HepG2 (cell line): ENCODE measurements around the gene MUL1. TPM values are rescaled to one million over a fixed set of nuclear protein-coding genes. Genes with fewer than 3 reads are reported as not detected.
A peak's percentile ranks its signal among the peaks of the same experiment; 100 is the strongest.

ENCODE experiments used
- ATAC-seq: fragments of 200-7000 bp; cut with Tn5 transposase; 3 replicates; pipeline ENCODE4 v1.9.1; 2020; ENCODE audit warnings: mild to moderate bottlenecking, moderate library complexity
- BruUV-seq: library from RNA; stranded (reverse); fragments of 400-500 nt; replicated peaks from 2 replicates; lab custom pipeline; 2021; lab: Mats Ljungman, UMichigan
- CTCF ChIA-PET: fragments of 300-600 bp; formaldehyde crosslinking; extraction: SDS; loops from one replicate; lab custom pipeline; 2021; ENCODE audit warnings: low total read pairs, inconsistent platforms, low intra/inter-chr PET ratio; lab: Yijun Ruan, JAX
- POLR2A ChIA-PET: fragments of 350-600 bp; sonication (Branson Sonifier 250); formaldehyde crosslinking; loops from one replicate; lab custom pipeline; 2020; ENCODE audit warnings: antibody characterized with exemption, inconsistent platforms; lab: Yijun Ruan, JAX
- DNase-seq: peaks from one replicate; pipeline ENCODE4 v3.0.0-alpha.2; 2015; ENCODE audit warnings: low spot score
- FAIRE-seq: peaks from 3 replicates; lab custom pipeline; 2011; peaks lifted over from hg19 to GRCh38; lab: Jason Lieb, UNC
- H2AFZ ChIP-seq: one replicate; pipeline ENCODE4 v1.6.1; 2011; ENCODE audit warnings: low read length, inconsistent platforms
- H3K27ac ChIP-seq: fragments of 300-600 bp; 3 replicates; pipeline ENCODE4 v1.8.0; 2011; ENCODE audit warnings: mixed run types, mild to moderate bottlenecking, mixed read lengths, low read length, inconsistent platforms; ENCODE audit not compliant: insufficient read depth; ENCODE audit errors: extremely low read length
- H3K27me3 ChIP-seq, 2 experiments: fragments of 200-600 bp in 1 of 2; 2 replicates in 1 of 2; 3 replicates in 1 of 2; pipeline versions ENCODE4 v1.6.0 to v1.8.0; 2011; ENCODE audit warnings: low read length in 2 of 2, mild to moderate bottlenecking in 2 of 2, moderate library complexity in 2 of 2, inconsistent platforms in 1 of 2; ENCODE audit not compliant: insufficient read depth in 2 of 2, control insufficient read depth in 1 of 2
- H3K36me3 ChIP-seq, 2 experiments: fragments of 200-600 bp in 1 of 2; replicated peaks in 1 of 2; 2 replicates in 1 of 2; 3 replicates in 1 of 2; pipeline versions ENCODE4 v1.5.1 to v1.8.0; 2011; ENCODE audit warnings: low read length in 2 of 2, inconsistent platforms in 1 of 2; ENCODE audit not compliant: insufficient read depth in 2 of 2, control insufficient read depth in 1 of 2
- H3K4me1 ChIP-seq: 2 replicates; pipeline ENCODE4 v1.5.1; 2012; ENCODE audit warnings: low read length, inconsistent platforms; ENCODE audit not compliant: insufficient read depth
- H3K4me2 ChIP-seq: 2 replicates; pipeline ENCODE4 v1.6.0; 2011; ENCODE audit warnings: low read depth, low read length, inconsistent platforms
- H3K4me3 ChIP-seq, 3 experiments: fragments of 200-600 bp in 1 of 3; sonication (generic), shearing (Covaris generic) in 1 of 3; replicated peaks in 1 of 3; 2 replicates each; pipeline ENCODE4 v1.5.1; 2011 to 2016; ENCODE audit warnings: low read length in 3 of 3, inconsistent platforms in 2 of 3, low read depth in 2 of 3, mild to moderate bottlenecking in 2 of 3, control low read depth in 1 of 3, mixed read lengths in 1 of 3; ENCODE audit not compliant: insufficient read depth in 1 of 3
- H3K79me2 ChIP-seq: one replicate; pipeline ENCODE4 v1.6.1; 2011; ENCODE audit warnings: low read length, inconsistent platforms; ENCODE audit not compliant: insufficient read depth
- H3K9ac ChIP-seq: 2 replicates; pipeline ENCODE4 v1.6.0; 2011; ENCODE audit warnings: mild to moderate bottlenecking, low read depth, low read length, inconsistent platforms; ENCODE audit not compliant: insufficient read depth
- H3K9me3 ChIP-seq: 2 replicates; pipeline ENCODE4 v1.5.1; 2012; ENCODE audit warnings: mild to moderate bottlenecking, low read length
- H4K20me1 ChIP-seq: 2 replicates; pipeline ENCODE4 v1.6.0; 2011; ENCODE audit warnings: inconsistent platforms, mild to moderate bottlenecking, low read length, moderate library complexity; ENCODE audit not compliant: insufficient read depth
- CAMTA2 ChIP-seq: sonication (generic); formaldehyde crosslinking; IDR thresholded peaks from 2 replicates; pipeline ENCODE4 v1.4.0; 2020; ENCODE audit warnings: mild to moderate bottlenecking, missing genetic modification reagents, borderline replicate concordance
- FOSL2 ChIP-seq: sonication (generic); formaldehyde crosslinking; IDR thresholded peaks from 2 replicates; pipeline ENCODE4 v1.4.0; 2020; ENCODE audit warnings: missing genetic modification reagents
- FOXA1 ChIP-seq, 2 experiments: fragments of 450-650 bp in 1 of 2; sonication (generic) in 1 of 2; formaldehyde crosslinking in 1 of 2; IDR thresholded peaks; 2 replicates each; pipeline versions ENCODE4 v1.4.0 to v1.6.1; 2016 to 2020; ENCODE audit warnings: missing genetic modification reagents in 1 of 2
- ISL2 ChIP-seq: sonication (generic); formaldehyde crosslinking; IDR thresholded peaks from 2 replicates; pipeline ENCODE4 v1.5.0; 2020; ENCODE audit warnings: missing genetic modification reagents
- NR3C1 ChIP-seq: sonication (generic); formaldehyde crosslinking; IDR thresholded peaks from 2 replicates; pipeline ENCODE4 v1.4.0; 2020; ENCODE audit warnings: missing genetic modification reagents
- SIX1 ChIP-seq: sonication (generic); formaldehyde crosslinking; IDR thresholded peaks from 2 replicates; pipeline ENCODE4 v1.4.0; 2020; ENCODE audit warnings: missing genetic modification reagents, borderline replicate concordance
- ZNF10 ChIP-seq: sonication (generic); formaldehyde crosslinking; IDR thresholded peaks from 2 replicates; pipeline ENCODE4 v1.4.0; 2020; ENCODE audit warnings: mild to moderate bottlenecking, low read depth, missing genetic modification reagents, borderline replicate concordance
- WGBS: methylation state at CpG from one replicate; pipeline ENCODE4 v1.1.6; 2017; ENCODE audit warnings: low lambda C conversion rate; 5-methylcytosine and 5-hydroxymethylcytosine counted together
- in situ Hi-C: cut with HindIII; loops from 2 replicates; pipeline ENCODE4 v1.10.0; 2017; ENCODE audit warnings: low pct_unique_long_range_greater_than_20kb; ENCODE audit not compliant: extremely low pct_ligation_motif_present
- intact Hi-C: fragments of 100-400 bp; cut with micrococcal nuclease; formaldehyde crosslinking; loops from one replicate; pipeline ENCODE4 v1.10.0; 2022; ENCODE audit not compliant: unreplicated experiment
- polyA plus RNA-seq, 8 experiments: library from polyadenylated mRNA; depleted of rRNA in 3 of 8; stranded (reverse) in 7 of 8; unstranded in 1 of 8; fragments of >200 nt; fragmentation: Illumina TruSeq in 4 of 8; extraction: Trizol in 4 of 8; gene quantifications; 2 replicates each; pipeline versions ENCODE4 v1.2.1 to v1.2.3, GENCODE V29; 2011 to 2016; ENCODE audit warnings: low read depth in 4 of 8, missing spikeins in 1 of 8, mixed read lengths in 1 of 8; ENCODE audit not compliant: insufficient read depth in 1 of 8
- total RNA-seq, 5 experiments: library from RNA; depleted of rRNA; stranded (reverse); fragments of >200 nt; fragmentation: Illumina TruSeq; extraction: Trizol; gene quantifications; 2 replicates each; pipeline ENCODE4 v1.2.3, GENCODE V29; 2016; ENCODE audit warnings: low read depth in 1 of 5

The MUL1 gene
- total and polyA plus RNA-seq, 2 of the 13 experiments (the other 11 are each of a cell fraction or from before 2014, with no cell fraction given), result 21.5 to 26.5 TPM

- 0% methylated on average over 3 of the region's 3 CpGs for WGBS
- ATAC-seq (no peak), DNase-seq (peak; percentile 25), FAIRE-seq (no peak)
- ChIA-PET CTCF (interaction anchor here (0.6 kb wide), 1 partner anchor 12 kb away, joined by 3 read pairs; no protein-coding TSS in a partner anchor), POLR2A (interaction anchor here (1.2 to 1.4 kb wide), 3 partner anchors 12 to 95 kb away, joined by 4 read pairs; partner anchors contain the start of gene FAM43B)
- Histone ChIP-seq H3K4me1 (peaks cover 17% of the 10 kb centered on the region), H3K27me3 (peaks cover 3 to 54% of the 10 kb centered on the region in 2 experiments; a peak in 4 of 5 replicates), H3K27ac (no peak overlapping the region), H3K9ac (no peak overlapping the region), H3K4me3 (no peak overlapping the region), H3K9me3 (no peaks in the 10 kb centered on the region), H3K79me2 (no peaks in the 10 kb centered on the region), H2AFZ (no peak overlapping the region), H3K4me2 (no peak overlapping the region), H3K36me3 (no peaks in the 10 kb centered on the region), H4K20me1 (no peaks in the 10 kb centered on the region)
- no TSS peak for BruUV-seq
- TF ChIP-seq SIX1 (CRISPR knock-in tag), result peak; percentile 81; the same call in 1 of the 2 replicates
- peak; percentile 57; the same call in 1 of the 2 replicates for TF ChIP-seq FOXA1 (IDR thresholded peaks at IDR 0.05)
- TF ChIP-seq FOXA1 (CRISPR knock-in tag; IDR thresholded peaks at IDR 0.05), result peak; percentile 36; the same call in 1 of the 2 replicates
- peak; percentile 44 for TF ChIP-seq FOSL2 (CRISPR knock-in tag)
- TF ChIP-seq ZNF10, result no peak
- TF ChIP-seq CAMTA2 (CRISPR knock-in tag), result no peak
- in situ Hi-C loops, result no loop called here
- intact Hi-C loops, result no loop called here
Observed at GRCh38 chr1:20538760-20539551, 31.0 kb upstream of the MUL1 start.

DNA sequence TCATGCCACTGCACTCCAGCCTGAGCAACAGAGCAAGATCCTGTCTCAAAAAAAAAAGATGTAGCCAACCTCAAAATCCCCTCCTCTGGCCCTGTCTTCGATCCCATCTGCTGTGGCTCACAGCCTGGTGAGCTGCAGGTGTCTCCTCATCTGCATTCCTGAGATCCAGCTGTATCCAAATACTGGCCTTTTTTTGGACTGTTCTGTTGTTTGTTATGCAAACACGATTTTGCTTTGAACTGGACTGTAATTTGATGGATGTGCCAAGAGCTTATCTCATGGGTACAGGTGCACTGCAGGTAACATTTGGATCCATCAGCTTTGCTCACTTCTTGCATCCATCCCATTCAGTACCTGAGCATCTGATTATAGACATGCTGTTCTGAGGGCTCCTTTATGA, 30.3 kb upstream of the MUL1 start:
- Histone ChIP-seq H3K4me1 (peaks cover 17% of the 10 kb centered on the region), H3K9ac (no peak overlapping the region), H2AFZ (no peak overlapping the region), H3K36me3 (no peaks in the 10 kb centered on the region), H3K9me3 (no peaks in the 10 kb centered on the region), H4K20me1 (no peaks in the 10 kb centered on the region), H3K79me2 (no peaks in the 10 kb centered on the region), H3K4me2 (no peak overlapping the region), H3K27ac (no peak overlapping the region), H3K27me3 (peaks cover 2 to 60% of the 10 kb centered on the region in 2 experiments), H3K4me3 (no peak overlapping the region)
- POLR2A ChIA-PET, result interaction anchor here (1.2 to 1.4 kb wide), 3 partner anchors 13 to 96 kb away, joined by 4 read pairs; partner anchors contain the start of gene FAM43B
- CTCF ChIA-PET, result interaction anchor here (0.6 kb wide), 1 partner anchor 13 kb away, joined by 3 read pairs; no protein-coding TSS in a partner anchor
- in situ Hi-C loops (no loop called here), intact Hi-C loops (no loop called here)
- 0% methylated on average over 1 of the region's 2 CpGs for WGBS
- FAIRE-seq, result no peak
- no TSS peak for BruUV-seq
- no peak for ATAC-seq
- DNase-seq, result no peak
- TF ChIP-seq ISL2 (CRISPR knock-in tag) (no peak), NR3C1 (CRISPR knock-in tag) (no peak)
